Mesenchymal stem cell (in vitro differentiated cells and primary cell): ENCODE measurements around the gene PLA2G4B.

Experiments used
- DNase-seq: peaks from one replicate; pipeline ENCODE4 v3.0.0-alpha.2; 2013
- H2AFZ ChIP-seq: one replicate; pipeline ENCODE4 v1.6.1; 2013; ENCODE audit warnings: low read depth, mild to moderate bottlenecking, control low read depth, inconsistent platforms, low read length, moderate library complexity
- H2AK5ac ChIP-seq: 2 replicates; pipeline ENCODE4 v1.6.1; 2013; ENCODE audit warnings: low read length, moderate library complexity, mild to moderate bottlenecking, inconsistent platforms; ENCODE audit not compliant: severe bottlenecking
- H2BK120ac ChIP-seq: one replicate; pipeline ENCODE4 v1.6.1; 2013; ENCODE audit warnings: low read depth, mild to moderate bottlenecking, inconsistent platforms, low read length, moderate library complexity
- H2BK12ac ChIP-seq, 2 experiments: one replicate each; pipeline ENCODE4 v1.6.1; 2013; ENCODE audit warnings: inconsistent platforms in 2 of 2, low read length in 2 of 2, mild to moderate bottlenecking in 2 of 2, moderate library complexity in 2 of 2, control low read depth in 1 of 2
- H2BK15ac ChIP-seq: one replicate; pipeline ENCODE4 v1.6.1; 2013; ENCODE audit warnings: mild to moderate bottlenecking, low read depth, inconsistent platforms; ENCODE audit not compliant: poor library complexity, severe bottlenecking
- H2BK5ac ChIP-seq: 2 replicates; pipeline ENCODE4 v1.6.1; 2013; ENCODE audit warnings: low read depth, mild to moderate bottlenecking, low read length, control low read depth, inconsistent platforms; ENCODE audit not compliant: poor library complexity, severe bottlenecking
- H3K14ac ChIP-seq, 2 experiments: one replicate each; pipeline ENCODE4 v1.6.1; 2013; ENCODE audit warnings: inconsistent platforms in 2 of 2, low read length in 2 of 2, control low read depth in 1 of 2, mild to moderate bottlenecking in 1 of 2, moderate library complexity in 1 of 2
- H3K18ac ChIP-seq, 2 experiments: one replicate each; pipeline ENCODE4 v1.6.1; 2013; ENCODE audit warnings: inconsistent platforms in 2 of 2, low read length in 2 of 2, control low read depth in 1 of 2, low read depth in 1 of 2, mild to moderate bottlenecking in 1 of 2
- H3K23ac ChIP-seq, 2 experiments: one replicate each; pipeline ENCODE4 v1.6.1; 2013; ENCODE audit warnings: inconsistent platforms in 2 of 2, low read length in 2 of 2, mild to moderate bottlenecking in 2 of 2, moderate library complexity in 2 of 2, control low read depth in 1 of 2
- H3K27ac ChIP-seq: 2 replicates; pipeline ENCODE4 v1.5.1; 2013; ENCODE audit warnings: mild to moderate bottlenecking, moderate library complexity, low read length, control low read depth, inconsistent platforms; ENCODE audit not compliant: poor library complexity, severe bottlenecking
- H3K27me3 ChIP-seq, 2 experiments: 2 replicates each; pipeline versions ENCODE4 v1.6.1 to v1.7.0; 2013; ENCODE audit warnings: low read length in 2 of 2, mild to moderate bottlenecking in 2 of 2, moderate library complexity in 2 of 2, control low read depth in 1 of 2, inconsistent platforms in 1 of 2; ENCODE audit not compliant: control insufficient read depth in 1 of 2, insufficient read depth in 1 of 2
- H3K36me3 ChIP-seq, 2 experiments: 2 replicates each; pipeline versions ENCODE4 v1.6.1 to v1.7.0; 2013; ENCODE audit warnings: low read length in 2 of 2, control low read depth in 1 of 2, inconsistent platforms in 1 of 2, low read depth in 1 of 2, mild to moderate bottlenecking in 1 of 2; ENCODE audit not compliant: insufficient read depth in 2 of 2, control insufficient read depth in 1 of 2
- H3K4ac ChIP-seq, 2 experiments: one replicate each; pipeline ENCODE4 v1.6.1; 2013; ENCODE audit warnings: inconsistent platforms in 2 of 2, low read length in 2 of 2, mild to moderate bottlenecking in 2 of 2, moderate library complexity in 2 of 2, control low read depth in 1 of 2, low read depth in 1 of 2
- H3K4me1 ChIP-seq: 2 replicates; pipeline ENCODE4 v1.6.1; 2013; ENCODE audit warnings: low read depth, low read length, control low read depth; ENCODE audit not compliant: control insufficient read depth, insufficient read depth
- H3K4me2 ChIP-seq: 2 replicates; pipeline ENCODE4 v1.6.1; 2013; ENCODE audit warnings: low read length, mild to moderate bottlenecking, inconsistent platforms; ENCODE audit not compliant: poor library complexity, severe bottlenecking
- H3K4me3 ChIP-seq, 2 experiments: 2 replicates each; pipeline versions ENCODE4 v1.5.1 to v1.7.0; 2013; ENCODE audit warnings: low read length in 2 of 2, mild to moderate bottlenecking in 2 of 2, control low read depth in 1 of 2, low read depth in 1 of 2; ENCODE audit not compliant: insufficient read depth in 1 of 2
- H3K79me1 ChIP-seq: replicated peaks from 2 replicates; pipeline ENCODE4 v1.6.1; 2013; ENCODE audit warnings: mild to moderate bottlenecking, control low read depth, low read length, inconsistent platforms; ENCODE audit not compliant: poor library complexity, severe bottlenecking
- H3K9ac ChIP-seq: 2 replicates; pipeline ENCODE4 v1.7.0; 2013; ENCODE audit warnings: mild to moderate bottlenecking, low read length, moderate library complexity
- H3K9me3 ChIP-seq: 2 replicates; pipeline ENCODE4 v1.7.0; 2013; ENCODE audit warnings: mild to moderate bottlenecking, low read length; ENCODE audit not compliant: control insufficient read depth
- H4K8ac ChIP-seq: one replicate; pipeline ENCODE4 v1.6.1; 2013; ENCODE audit warnings: inconsistent platforms, mild to moderate bottlenecking, low read length, moderate library complexity
- H4K91ac ChIP-seq: one replicate; pipeline ENCODE4 v1.6.1; 2013; ENCODE audit warnings: mild to moderate bottlenecking, low read length, inconsistent platforms
- WGBS: methylation state at CpG from one replicate; pipeline ENCODE4 v1.1.7; 2013; ENCODE audit warnings: mixed read lengths; 5-methylcytosine and 5-hydroxymethylcytosine counted together

The PLA2G4B gene

GRCh38 chr15:41799488-41799805 lies 39.2 kb upstream of the PLA2G4B start:
- H2BK120ac ChIP-seq, result no peak overlapping the region
- no peak overlapping the region for H2AK5ac ChIP-seq
- H3K18ac ChIP-seq, result no peak overlapping the region
- H3K23ac ChIP-seq, result no peak overlapping the region
- H3K4me2 ChIP-seq, result no peak overlapping the region
- peaks cover 29% of the 10 kb centered on the region for H3K79me1 ChIP-seq
- peaks cover 15% of the 10 kb centered on the region for H3K4me1 ChIP-seq
- no peak for DNase-seq
- no peak overlapping the region for H3K4ac ChIP-seq
- H2BK15ac ChIP-seq, result no peak overlapping the region
- 99% methylated on average over 5 of the region's 5 CpGs for WGBS
- peaks cover 10 to 22% of the 10 kb centered on the region in 2 experiments for H3K36me3 ChIP-seq
- H3K4me3 ChIP-seq, result no peak overlapping the region
- no peak overlapping the region for H3K9ac ChIP-seq
- no peak overlapping the region for H3K14ac ChIP-seq
- H4K8ac ChIP-seq, result no peak overlapping the region
- no peak overlapping the region for H2AFZ ChIP-seq
- H3K27ac ChIP-seq, result no peak overlapping the region
- H3K27me3 ChIP-seq, result no peaks in the 10 kb centered on the region
- no peak overlapping the region for H2BK5ac ChIP-seq
- H4K91ac ChIP-seq, result no peak overlapping the region
- no peak overlapping the region for H2BK12ac ChIP-seq
- H3K9me3 ChIP-seq, result no peaks in the 10 kb centered on the region

GRCh38 chr15:41801185-41801584 lies 37.5 kb upstream of the PLA2G4B start:
- no peaks in the 10 kb centered on the region for H3K27me3 ChIP-seq
- WGBS, result 100% methylated on average over 3 of the region's 3 CpGs
- no peak overlapping the region for H3K14ac ChIP-seq
- H3K4me1 ChIP-seq, result peaks cover 16% of the 10 kb centered on the region
- H3K4me2 ChIP-seq, result no peak overlapping the region
- H3K36me3 ChIP-seq, result peaks cover 15 to 31% of the 10 kb centered on the region in 2 experiments
- no peak overlapping the region for H3K9ac ChIP-seq
- H2AK5ac ChIP-seq, result no peak overlapping the region
- H4K8ac ChIP-seq, result no peak overlapping the region
- H3K79me1 ChIP-seq, result peaks cover 38% of the 10 kb centered on the region
- H3K23ac ChIP-seq, result no peak overlapping the region
- H2BK5ac ChIP-seq, result no peak overlapping the region
- H4K91ac ChIP-seq, result no peak overlapping the region
- DNase-seq, result no peak
- H2AFZ ChIP-seq, result no peak overlapping the region
- no peak overlapping the region for H3K4ac ChIP-seq
- no peak overlapping the region for H2BK15ac ChIP-seq
- H3K4me3 ChIP-seq, result no peak overlapping the region
- H3K18ac ChIP-seq, result no peak overlapping the region
- H2BK12ac ChIP-seq, result no peak overlapping the region
- no peaks in the 10 kb centered on the region for H3K9me3 ChIP-seq
- no peak overlapping the region for H3K27ac ChIP-seq
- no peak overlapping the region for H2BK120ac ChIP-seq

GRCh38 chr15:41801850-41802455 lies 36.7 kb upstream of the PLA2G4B start:
- H3K4me2 ChIP-seq, result no peak overlapping the region
- no peak overlapping the region for H3K4ac ChIP-seq
- H2BK15ac ChIP-seq, result no peak overlapping the region
- peaks cover 18 to 34% of the 10 kb centered on the region in 2 experiments for H3K36me3 ChIP-seq
- H3K4me1 ChIP-seq, result peaks cover 23% of the 10 kb centered on the region
- H2BK5ac ChIP-seq, result no peak overlapping the region
- peak overlapping the region; percentile 14 for H3K27ac ChIP-seq
- no peaks in the 10 kb centered on the region for H3K27me3 ChIP-seq
- H4K8ac ChIP-seq, result no peak overlapping the region
- H2BK12ac ChIP-seq, result no peak overlapping the region
- H3K4me3 ChIP-seq, result no peak overlapping the region
- DNase-seq, result no peak
- no peak overlapping the region for H2AK5ac ChIP-seq
- 80% methylated on average over 1 of the region's 3 CpGs for WGBS
- no peak overlapping the region for H3K14ac ChIP-seq
- no peak overlapping the region for H3K9ac ChIP-seq
- no peak overlapping the region for H3K18ac ChIP-seq
- H2BK120ac ChIP-seq, result no peak overlapping the region
- no peak overlapping the region for H3K23ac ChIP-seq
- peaks cover 43% of the 10 kb centered on the region for H3K79me1 ChIP-seq
- H3K9me3 ChIP-seq, result no peaks in the 10 kb centered on the region
- no peak overlapping the region for H2AFZ ChIP-seq
- no peak overlapping the region for H4K91ac ChIP-seq

GRCh38 chr15:41804361-41804760 lies 34.3 kb upstream of the PLA2G4B start:
- Histone ChIP-seq H3K79me1 (peaks cover 35% of the 10 kb centered on the region), H3K23ac (no peak overlapping the region), H4K91ac (no peak overlapping the region), H2AK5ac (no peak overlapping the region), H2BK15ac (no peak overlapping the region), H2BK5ac (no peak overlapping the region), H3K4me3 (no peak overlapping the region), H3K4me1 (peaks cover 18% of the 10 kb centered on the region), H3K18ac (no peak overlapping the region), H3K36me3 (peaks cover 18 to 34% of the 10 kb centered on the region in 2 experiments), H2AFZ (no peak overlapping the region), H2BK120ac (no peak overlapping the region), H3K9me3 (no peaks in the 10 kb centered on the region), H2BK12ac (no peak overlapping the region), H3K27me3 (no peaks in the 10 kb centered on the region), H4K8ac (no peak overlapping the region), H3K4ac (no peak overlapping the region), H3K14ac (no peak overlapping the region), H3K9ac (no peak overlapping the region), H3K4me2 (no peak overlapping the region), H3K27ac (no peak overlapping the region)
- 95% methylated on average over 2 of the region's 2 CpGs for WGBS
- no peak for DNase-seq
